Astrocyte (in vitro differentiated cells and primary cell): ENCODE results near the gene GCK.

Source experiments
- CTCF ChIP-seq: IDR thresholded peaks from 2 replicates; pipeline ENCODE4 v1.5.1; 2011; ENCODE audit warnings: low read depth, mild to moderate bottlenecking, inconsistent platforms, low read length, moderate library complexity; ENCODE audit not compliant: insufficient read depth
- EZH2 ChIP-seq: IDR thresholded peaks from 2 replicates; pipeline ENCODE4 v1.6.1; 2012; ENCODE audit warnings: mild to moderate bottlenecking, low read length, inconsistent platforms; ENCODE audit not compliant: insufficient read depth

- no peak for TF ChIP-seq CTCF
- no peak for TF ChIP-seq EZH2
Measured at GRCh38 chr7:44155191-44156185, 33.8 kb downstream of the GCK start.
